HEK293 (cell line): ENCODE data around the gene IL20RA.
A peak's percentile ranks its signal among the peaks of the same experiment; 100 is the strongest.

Experiments used
- HOXD13 ChIP-seq: sonication (generic); formaldehyde crosslinking; IDR thresholded peaks from 2 replicates; pipeline ENCODE4 v1.8.0; 2022; ENCODE audit warnings: missing genetic modification reagents, borderline replicate concordance
- RBAK ChIP-seq: fragments of 450-650 bp; formaldehyde crosslinking; IDR thresholded peaks from 2 replicates; pipeline ENCODE4 v1.5.1; 2016; ENCODE audit warnings: missing biosample characterization, missing genetic modification characterization
- SP3 ChIP-seq: fragments of 450-650 bp; formaldehyde crosslinking; IDR thresholded peaks from 2 replicates; pipeline ENCODE4 v1.5.1; 2016; ENCODE audit warnings: missing biosample characterization, missing genetic modification characterization
- ZBTB11 ChIP-seq: fragments of 450-650 bp; formaldehyde crosslinking; conservative IDR thresholded peaks from 2 replicates; pipeline ENCODE4 v1.5.1; 2016; ENCODE audit warnings: low read depth, missing biosample characterization, missing genetic modification characterization
- ZNF112 ChIP-seq: fragments of 450-650 bp; formaldehyde crosslinking; IDR thresholded peaks from 2 replicates; pipeline ENCODE4 v1.5.0; 2017; ENCODE audit warnings: missing biosample characterization, missing genetic modification characterization
- ZNF175 ChIP-seq: fragments of 450-650 bp; formaldehyde crosslinking; IDR thresholded peaks from 2 replicates; pipeline ENCODE4 v1.5.1; 2016; ENCODE audit warnings: missing biosample characterization, missing genetic modification characterization
- ZNF184 ChIP-seq: fragments of 450-650 bp; IDR thresholded peaks from 2 replicates; pipeline ENCODE4 v1.5.1; 2018; ENCODE audit warnings: missing biosample characterization, mild to moderate bottlenecking, missing genetic modification characterization
- ZNF248 ChIP-seq: fragments of 450-650 bp; formaldehyde crosslinking; IDR thresholded peaks from 2 replicates; pipeline ENCODE4 v1.5.1; 2017; ENCODE audit warnings: missing biosample characterization, missing genetic modification characterization
- ZNF366 ChIP-seq: fragments of 450-650 bp; formaldehyde crosslinking; conservative IDR thresholded peaks from 2 replicates; pipeline ENCODE4 v1.5.1; 2016; ENCODE audit warnings: missing biosample characterization, missing genetic modification characterization
- ZNF48 ChIP-seq: fragments of 450-650 bp; formaldehyde crosslinking; IDR thresholded peaks from 2 replicates; pipeline ENCODE4 v1.5.1; 2016; ENCODE audit warnings: missing biosample characterization, missing genetic modification characterization
- ZNF521 ChIP-seq: fragments of 450-650 bp; formaldehyde crosslinking; IDR thresholded peaks from 2 replicates; pipeline ENCODE4 v1.5.1; 2017; ENCODE audit warnings: missing biosample characterization, mild to moderate bottlenecking, missing genetic modification characterization
- ZNF560 ChIP-seq: fragments of 450-650 bp; formaldehyde crosslinking; IDR thresholded peaks from 2 replicates; pipeline ENCODE4 v1.5.1; 2017; ENCODE audit warnings: missing biosample characterization, missing genetic modification characterization, borderline replicate concordance
- ZNF561 ChIP-seq: fragments of 450-650 bp; IDR thresholded peaks from 2 replicates; pipeline ENCODE4 v1.5.1; 2018; ENCODE audit warnings: missing biosample characterization, missing genetic modification characterization, borderline replicate concordance
- ZNF629 ChIP-seq: fragments of 450-650 bp; formaldehyde crosslinking; IDR thresholded peaks from 2 replicates; pipeline ENCODE4 v1.5.1; 2017; ENCODE audit warnings: missing biosample characterization, missing genetic modification characterization
- ZNF654 ChIP-seq: fragments of 450-650 bp; formaldehyde crosslinking; IDR thresholded peaks from 2 replicates; pipeline ENCODE4 v1.5.1; 2016; ENCODE audit warnings: low read depth, missing biosample characterization, missing genetic modification characterization
- ZNF792 ChIP-seq: fragments of 450-650 bp; formaldehyde crosslinking; IDR thresholded peaks from 2 replicates; pipeline ENCODE4 v1.5.1; 2016; ENCODE audit warnings: missing biosample characterization, missing genetic modification characterization
- TF ChIP-seq, protein P1 (sequence below): fragments of 450-650 bp; formaldehyde crosslinking; IDR thresholded peaks from 2 replicates; pipeline ENCODE4 v1.5.1; 2016; ENCODE audit warnings: missing biosample characterization, missing genetic modification characterization
- TF ChIP-seq, protein P2 (sequence below): fragments of 450-650 bp; formaldehyde crosslinking; conservative IDR thresholded peaks from 2 replicates; pipeline ENCODE4 v1.5.1; 2016; ENCODE audit warnings: low read depth, missing biosample characterization, missing genetic modification characterization
- TF ChIP-seq, protein P3 (sequence below): fragments of 450-650 bp; formaldehyde crosslinking; IDR thresholded peaks from 2 replicates; pipeline ENCODE4 v1.5.1; 2016; ENCODE audit warnings: missing biosample characterization, missing genetic modification characterization

Gene IL20RA

GRCh38 chr6:136967876-136968752 lies 76.7 kb downstream of the IL20RA start (continued):
- TF ChIP-seq ZNF112 (tag by site-specific recombination) (no peak), SP3 (tag by site-specific recombination) (no peak), ZNF560 (tag by site-specific recombination) (no peak), ZNF629 (tag by site-specific recombination) (0 out of 2 replicates have a peak, but pooled peaks have one; percentile 13), RBAK (tag by site-specific recombination) (no peak), ZNF48 (no peak), ZNF521 (no peak), ZNF792 (tag by site-specific recombination) (no peak), ZNF175 (tag by site-specific recombination) (no peak), HOXD13 (CRISPR knock-in tag) (no peak), ZBTB11 (tag by site-specific recombination) (no peak), ZNF366 (0 out of 2 replicates have a peak, but pooled peaks have one; percentile 34), ZNF561 (peak; percentile 45; the same call in 1 of the 2 replicates), ZNF248 (tag by site-specific recombination) (no peak), ZNF654 (peak; percentile 91), ZNF184 (tag by site-specific recombination) (no peak)
- TF ChIP-seq, protein P1, sequence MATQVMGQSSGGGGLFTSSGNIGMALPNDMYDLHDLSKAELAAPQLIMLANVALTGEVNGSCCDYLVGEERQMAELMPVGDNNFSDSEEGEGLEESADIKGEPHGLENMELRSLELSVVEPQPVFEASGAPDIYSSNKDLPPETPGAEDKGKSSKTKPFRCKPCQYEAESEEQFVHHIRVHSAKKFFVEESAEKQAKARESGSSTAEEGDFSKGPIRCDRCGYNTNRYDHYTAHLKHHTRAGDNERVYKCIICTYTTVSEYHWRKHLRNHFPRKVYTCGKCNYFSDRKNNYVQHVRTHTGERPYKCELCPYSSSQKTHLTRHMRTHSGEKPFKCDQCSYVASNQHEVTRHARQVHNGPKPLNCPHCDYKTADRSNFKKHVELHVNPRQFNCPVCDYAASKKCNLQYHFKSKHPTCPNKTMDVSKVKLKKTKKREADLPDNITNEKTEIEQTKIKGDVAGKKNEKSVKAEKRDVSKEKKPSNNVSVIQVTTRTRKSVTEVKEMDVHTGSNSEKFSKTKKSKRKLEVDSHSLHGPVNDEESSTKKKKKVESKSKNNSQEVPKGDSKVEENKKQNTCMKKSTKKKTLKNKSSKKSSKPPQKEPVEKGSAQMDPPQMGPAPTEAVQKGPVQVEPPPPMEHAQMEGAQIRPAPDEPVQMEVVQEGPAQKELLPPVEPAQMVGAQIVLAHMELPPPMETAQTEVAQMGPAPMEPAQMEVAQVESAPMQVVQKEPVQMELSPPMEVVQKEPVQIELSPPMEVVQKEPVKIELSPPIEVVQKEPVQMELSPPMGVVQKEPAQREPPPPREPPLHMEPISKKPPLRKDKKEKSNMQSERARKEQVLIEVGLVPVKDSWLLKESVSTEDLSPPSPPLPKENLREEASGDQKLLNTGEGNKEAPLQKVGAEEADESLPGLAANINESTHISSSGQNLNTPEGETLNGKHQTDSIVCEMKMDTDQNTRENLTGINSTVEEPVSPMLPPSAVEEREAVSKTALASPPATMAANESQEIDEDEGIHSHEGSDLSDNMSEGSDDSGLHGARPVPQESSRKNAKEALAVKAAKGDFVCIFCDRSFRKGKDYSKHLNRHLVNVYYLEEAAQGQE, result peak; percentile 85
- TF ChIP-seq, protein P2, sequence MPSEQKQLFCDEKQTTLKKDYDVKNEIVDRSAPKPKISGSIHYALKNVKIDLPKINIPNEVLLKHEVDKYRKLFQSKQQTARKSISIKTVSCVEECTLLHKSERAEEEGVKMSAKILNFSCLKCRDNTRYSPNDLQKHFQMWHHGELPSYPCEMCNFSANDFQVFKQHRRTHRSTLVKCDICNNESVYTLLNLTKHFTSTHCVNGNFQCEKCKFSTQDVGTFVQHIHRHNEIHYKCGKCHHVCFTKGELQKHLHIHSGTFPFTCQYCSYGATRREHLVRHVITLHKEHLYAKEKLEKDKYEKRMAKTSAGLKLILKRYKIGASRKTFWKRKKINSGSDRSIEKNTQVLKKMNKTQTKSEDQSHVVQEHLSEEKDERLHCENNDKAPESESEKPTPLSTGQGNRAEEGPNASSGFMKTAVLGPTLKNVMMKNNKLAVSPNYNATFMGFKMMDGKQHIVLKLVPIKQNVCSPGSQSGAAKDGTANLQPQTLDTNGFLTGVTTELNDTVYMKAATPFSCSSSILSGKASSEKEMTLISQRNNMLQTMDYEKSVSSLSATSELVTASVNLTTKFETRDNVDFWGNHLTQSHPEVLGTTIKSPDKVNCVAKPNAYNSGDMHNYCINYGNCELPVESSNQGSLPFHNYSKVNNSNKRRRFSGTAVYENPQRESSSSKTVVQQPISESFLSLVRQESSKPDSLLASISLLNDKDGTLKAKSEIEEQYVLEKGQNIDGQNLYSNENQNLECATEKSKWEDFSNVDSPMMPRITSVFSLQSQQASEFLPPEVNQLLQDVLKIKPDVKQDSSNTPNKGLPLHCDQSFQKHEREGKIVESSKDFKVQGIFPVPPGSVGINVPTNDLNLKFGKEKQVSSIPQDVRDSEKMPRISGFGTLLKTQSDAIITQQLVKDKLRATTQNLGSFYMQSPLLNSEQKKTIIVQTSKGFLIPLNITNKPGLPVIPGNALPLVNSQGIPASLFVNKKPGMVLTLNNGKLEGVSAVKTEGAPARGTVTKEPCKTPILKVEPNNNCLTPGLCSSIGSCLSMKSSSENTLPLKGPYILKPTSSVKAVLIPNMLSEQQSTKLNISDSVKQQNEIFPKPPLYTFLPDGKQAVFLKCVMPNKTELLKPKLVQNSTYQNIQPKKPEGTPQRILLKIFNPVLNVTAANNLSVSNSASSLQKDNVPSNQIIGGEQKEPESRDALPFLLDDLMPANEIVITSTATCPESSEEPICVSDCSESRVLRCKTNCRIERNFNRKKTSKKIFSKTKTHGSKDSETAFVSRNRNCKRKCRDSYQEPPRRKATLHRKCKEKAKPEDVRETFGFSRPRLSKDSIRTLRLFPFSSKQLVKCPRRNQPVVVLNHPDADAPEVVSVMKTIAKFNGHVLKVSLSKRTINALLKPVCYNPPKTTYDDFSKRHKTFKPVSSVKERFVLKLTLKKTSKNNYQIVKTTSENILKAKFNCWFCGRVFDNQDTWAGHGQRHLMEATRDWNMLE (tag by site-specific recombination), result peak; percentile 76
- TF ChIP-seq, protein P3, sequence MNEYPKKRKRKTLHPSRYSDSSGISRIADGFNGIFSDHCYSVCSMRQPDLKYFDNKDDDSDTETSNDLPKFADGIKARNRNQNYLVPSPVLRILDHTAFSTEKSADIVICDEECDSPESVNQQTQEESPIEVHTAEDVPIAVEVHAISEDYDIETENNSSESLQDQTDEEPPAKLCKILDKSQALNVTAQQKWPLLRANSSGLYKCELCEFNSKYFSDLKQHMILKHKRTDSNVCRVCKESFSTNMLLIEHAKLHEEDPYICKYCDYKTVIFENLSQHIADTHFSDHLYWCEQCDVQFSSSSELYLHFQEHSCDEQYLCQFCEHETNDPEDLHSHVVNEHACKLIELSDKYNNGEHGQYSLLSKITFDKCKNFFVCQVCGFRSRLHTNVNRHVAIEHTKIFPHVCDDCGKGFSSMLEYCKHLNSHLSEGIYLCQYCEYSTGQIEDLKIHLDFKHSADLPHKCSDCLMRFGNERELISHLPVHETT (tag by site-specific recombination), result no peak
